ENCODE results near the gene SLC38A11.

Gene SLC38A11

DNA sequence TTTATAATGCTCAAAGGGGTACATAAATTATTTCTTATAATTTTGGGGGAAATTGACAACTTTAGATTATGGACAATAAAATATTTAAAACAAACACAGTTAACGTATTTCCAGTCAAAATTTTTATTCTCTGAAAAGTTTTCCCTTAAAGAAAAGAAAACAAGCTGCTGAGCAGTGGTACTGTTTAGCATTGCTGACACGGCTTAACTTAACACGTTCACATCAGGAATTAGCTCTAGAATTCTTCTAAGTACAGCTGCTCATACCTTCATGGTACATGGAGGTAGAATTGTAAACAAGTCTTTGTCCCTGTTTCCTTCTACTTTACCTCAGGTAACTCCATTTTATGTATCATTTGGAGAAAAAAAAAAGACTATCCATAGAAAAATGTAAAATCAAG, 2.0 kb downstream of the SLC38A11 start:
- no peaks in the 10 kb centered on the region for H3K4me1 ChIP-seq (ENCODE audit: control insufficient read depth, insufficient read depth, low read length)
- no peak overlapping the region for H3K27ac ChIP-seq (ENCODE audit: extremely low read depth, low read depth, low read length)
- H3K4me3 ChIP-seq (ENCODE audit: low read depth, low read length), result no peak overlapping the region
- ChIA-PET CTCF (no interaction called here), POLR2A (no interaction called here)
- no peaks in the 10 kb centered on the region for H3K36me3 ChIP-seq (ENCODE audit: control insufficient read depth in 2 of 2, insufficient read depth in 1 of 2, low read length in 2 of 2)
- TF ChIP-seq ZFP41 (tag by site-specific recombination; IDR thresholded peaks at IDR 0.05; ENCODE audit: borderline replicate concordance) (no peak), ZNF558 (tag by site-specific recombination; IDR thresholded peaks at IDR 0.05) (no peak), YY1 (tag by site-specific recombination; IDR thresholded peaks at IDR 0.05) (no peak), KLF8 (tag by site-specific recombination; IDR thresholded peaks at IDR 0.05) (no peak), KLF7 (tag by site-specific recombination; IDR thresholded peaks at IDR 0.05; ENCODE audit: borderline replicate concordance) (no peak), ZNF843 (tag by site-specific recombination; IDR thresholded peaks at IDR 0.05) (no peak), ZNF791 (tag by site-specific recombination; IDR thresholded peaks at IDR 0.05) (no peak), SP7 (tag by site-specific recombination; IDR thresholded peaks at IDR 0.05) (no peak), ZNF76 (tag by site-specific recombination; IDR thresholded peaks at IDR 0.05; ENCODE audit: borderline replicate concordance, low read depth) (no peak), HOXC10 (CRISPR knock-in tag; IDR thresholded peaks at IDR 0.05) (no peak), ZNF707 (tag by site-specific recombination; IDR thresholded peaks at IDR 0.05) (no peak)
- H3K9me3 ChIP-seq (ENCODE audit: control insufficient read depth, insufficient read depth, low read depth, low read length), result no peaks in the 10 kb centered on the region

DNA sequence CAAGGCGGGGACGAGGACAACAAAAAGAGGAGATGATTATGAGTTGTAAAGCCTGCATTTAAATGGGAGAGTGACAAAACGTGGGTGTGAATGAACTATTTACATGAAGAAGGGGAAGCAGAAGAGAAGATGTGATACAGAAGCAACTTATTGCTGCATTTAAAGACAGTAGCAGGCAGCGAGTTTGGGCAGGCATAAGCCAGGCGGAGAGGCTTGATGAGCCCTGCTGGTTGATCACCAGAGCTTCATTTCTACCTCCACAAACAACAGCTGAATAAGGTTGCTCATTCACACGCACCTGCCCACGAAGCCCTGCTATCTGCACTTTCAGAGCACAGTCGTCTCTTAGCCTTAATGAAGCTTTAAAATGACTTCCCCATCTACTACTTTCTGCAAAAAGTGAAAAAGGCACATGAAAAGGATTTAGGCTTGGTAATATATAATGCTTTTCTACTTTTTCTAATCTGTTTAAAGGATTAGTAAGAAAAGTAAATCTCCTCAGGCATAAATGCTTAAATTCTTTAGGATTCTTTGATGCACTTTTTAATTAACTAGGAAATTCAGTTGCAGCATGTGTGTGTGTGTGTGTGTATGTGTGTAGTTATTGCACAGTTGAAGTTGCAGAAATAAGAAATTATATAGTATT, 3.1 kb downstream of the SLC38A11 start:
- POLR2A ChIA-PET, result no interaction called here
- no peak for TF ChIP-seq ZNF747 (tag by site-specific recombination; IDR thresholded peaks at IDR 0.05)
- no peak for TF ChIP-seq ZNF660 (tag by site-specific recombination; IDR thresholded peaks at IDR 0.05)
- TF ChIP-seq ZNF670 (tag by site-specific recombination; IDR thresholded peaks at IDR 0.05; ENCODE audit: low read depth), result no peak
- no peak for TF ChIP-seq ZNF292 (tag by site-specific recombination; IDR thresholded peaks at IDR 0.05; ENCODE audit: borderline replicate concordance, low read depth)
- no peak for TF ChIP-seq ZNF37A (tag by site-specific recombination; IDR thresholded peaks at IDR 0.05)
- no peak for TF ChIP-seq ZNF521 (tag by site-specific recombination; IDR thresholded peaks at IDR 0.05)
- no peak for TF ChIP-seq PRDM1 (tag by site-specific recombination; IDR thresholded peaks at IDR 0.05)
- TF ChIP-seq, protein P1, sequence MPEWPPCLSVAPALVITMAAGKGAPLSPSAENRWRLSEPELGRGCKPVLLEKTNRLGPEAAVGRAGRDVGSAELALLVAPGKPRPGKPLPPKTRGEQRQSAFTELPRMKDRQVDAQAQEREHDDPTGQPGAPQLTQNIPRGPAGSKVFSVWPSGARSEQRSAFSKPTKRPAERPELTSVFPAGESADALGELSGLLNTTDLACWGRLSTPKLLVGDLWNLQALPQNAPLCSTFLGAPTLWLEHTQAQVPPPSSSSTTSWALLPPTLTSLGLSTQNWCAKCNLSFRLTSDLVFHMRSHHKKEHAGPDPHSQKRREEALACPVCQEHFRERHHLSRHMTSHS (tag by site-specific recombination; IDR thresholded peaks at IDR 0.05), result no peak
- TF ChIP-seq, protein P2, sequence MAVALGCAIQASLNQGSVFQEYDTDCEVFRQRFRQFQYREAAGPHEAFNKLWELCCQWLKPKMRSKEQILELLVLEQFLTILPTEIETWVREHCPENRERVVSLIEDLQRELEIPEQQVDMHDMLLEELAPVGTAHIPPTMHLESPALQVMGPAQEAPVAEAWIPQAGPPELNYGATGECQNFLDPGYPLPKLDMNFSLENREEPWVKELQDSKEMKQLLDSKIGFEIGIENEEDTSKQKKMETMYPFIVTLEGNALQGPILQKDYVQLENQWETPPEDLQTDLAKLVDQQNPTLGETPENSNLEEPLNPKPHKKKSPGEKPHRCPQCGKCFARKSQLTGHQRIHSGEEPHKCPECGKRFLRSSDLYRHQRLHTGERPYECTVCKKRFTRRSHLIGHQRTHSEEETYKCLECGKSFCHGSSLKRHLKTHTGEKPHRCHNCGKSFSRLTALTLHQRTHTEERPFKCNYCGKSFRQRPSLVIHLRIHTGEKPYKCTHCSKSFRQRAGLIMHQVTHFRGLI (tag by site-specific recombination; IDR thresholded peaks at IDR 0.05), result no peak
- TF ChIP-seq SCRT2 (tag by site-specific recombination; IDR thresholded peaks at IDR 0.05), result no peak
- no peak for TF ChIP-seq ZNF211 (tag by site-specific recombination; IDR thresholded peaks at IDR 0.05; ENCODE audit: low read depth)
- TF ChIP-seq, protein P3, sequence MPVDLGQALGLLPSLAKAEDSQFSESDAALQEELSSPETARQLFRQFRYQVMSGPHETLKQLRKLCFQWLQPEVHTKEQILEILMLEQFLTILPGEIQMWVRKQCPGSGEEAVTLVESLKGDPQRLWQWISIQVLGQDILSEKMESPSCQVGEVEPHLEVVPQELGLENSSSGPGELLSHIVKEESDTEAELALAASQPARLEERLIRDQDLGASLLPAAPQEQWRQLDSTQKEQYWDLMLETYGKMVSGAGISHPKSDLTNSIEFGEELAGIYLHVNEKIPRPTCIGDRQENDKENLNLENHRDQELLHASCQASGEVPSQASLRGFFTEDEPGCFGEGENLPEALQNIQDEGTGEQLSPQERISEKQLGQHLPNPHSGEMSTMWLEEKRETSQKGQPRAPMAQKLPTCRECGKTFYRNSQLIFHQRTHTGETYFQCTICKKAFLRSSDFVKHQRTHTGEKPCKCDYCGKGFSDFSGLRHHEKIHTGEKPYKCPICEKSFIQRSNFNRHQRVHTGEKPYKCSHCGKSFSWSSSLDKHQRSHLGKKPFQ (tag by site-specific recombination; IDR thresholded peaks at IDR 0.05), result no peak
- TF ChIP-seq ZNF837 (tag by site-specific recombination; IDR thresholded peaks at IDR 0.05), result no peak
- TF ChIP-seq, protein P4, sequence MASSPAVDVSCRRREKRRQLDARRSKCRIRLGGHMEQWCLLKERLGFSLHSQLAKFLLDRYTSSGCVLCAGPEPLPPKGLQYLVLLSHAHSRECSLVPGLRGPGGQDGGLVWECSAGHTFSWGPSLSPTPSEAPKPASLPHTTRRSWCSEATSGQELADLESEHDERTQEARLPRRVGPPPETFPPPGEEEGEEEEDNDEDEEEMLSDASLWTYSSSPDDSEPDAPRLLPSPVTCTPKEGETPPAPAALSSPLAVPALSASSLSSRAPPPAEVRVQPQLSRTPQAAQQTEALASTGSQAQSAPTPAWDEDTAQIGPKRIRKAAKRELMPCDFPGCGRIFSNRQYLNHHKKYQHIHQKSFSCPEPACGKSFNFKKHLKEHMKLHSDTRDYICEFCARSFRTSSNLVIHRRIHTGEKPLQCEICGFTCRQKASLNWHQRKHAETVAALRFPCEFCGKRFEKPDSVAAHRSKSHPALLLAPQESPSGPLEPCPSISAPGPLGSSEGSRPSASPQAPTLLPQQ (tag by site-specific recombination; IDR thresholded peaks at IDR 0.05), result no peak
- TF ChIP-seq KLF16 (tag by site-specific recombination; IDR thresholded peaks at IDR 0.05), result no peak
- CTCF ChIA-PET, result no interaction called here

More for the DNA sequence above, 3.1 kb downstream of the SLC38A11 start:
- Histone ChIP-seq H3K27ac (ENCODE audit: extremely low read depth, low read depth, low read length) (no peak overlapping the region), H3K36me3 (ENCODE audit: control insufficient read depth in 2 of 2, insufficient read depth in 1 of 2, low read length in 2 of 2) (no peaks in the 10 kb centered on the region), H3K9me3 (ENCODE audit: control insufficient read depth, insufficient read depth, low read depth, low read length) (no peaks in the 10 kb centered on the region), H3K4me1 (ENCODE audit: control insufficient read depth, insufficient read depth, low read length) (no peaks in the 10 kb centered on the region), H3K4me3 (ENCODE audit: low read depth, low read length) (no peak overlapping the region)
